Right atrium auricular region (tissue), 2 donors: ENCODE data around the gene ANKRD39. TPM values are rescaled to one million over a fixed set of nuclear protein-coding genes. Genes with fewer than 3 reads are reported as not detected.
A peak's percentile ranks its signal among the peaks of the same experiment; 100 is the strongest.

ENCODE experiments used
- DNase-seq: peaks from one replicate; pipeline ENCODE4 v3.0.0-alpha.2; 2019; ENCODE audit warnings: low spot score
- H3K27ac ChIP-seq, 2 donors: fragments of 200-600 bp; sonication (generic); 1 replicate in 1 of 2; 2 replicates in 1 of 2; pipeline ENCODE4 v1.5.1; 2016 to 2019
- H3K27me3 ChIP-seq, 2 donors: fragments of 200-600 bp; sonication (generic); one replicate each; pipeline versions ENCODE4 v1.5.1 to v1.6.0; 2017 to 2019
- H3K36me3 ChIP-seq: fragments of 200-600 bp; sonication (generic); one replicate; pipeline ENCODE4 v1.5.1; 2016
- H3K4me1 ChIP-seq, 2 donors: fragments of 200-600 bp; sonication (generic); one replicate each; pipeline versions ENCODE4 v1.5.1 to v1.6.0; 2017 to 2019
- H3K4me3 ChIP-seq, 2 donors: fragments of 200-600 bp; sonication (generic); 1 replicate in 1 of 2; 2 replicates in 1 of 2; pipeline ENCODE4 v1.5.1; 2017 to 2019; ENCODE audit warnings: mild to moderate bottlenecking in 1 of 2, moderate library complexity in 1 of 2
- H3K9me3 ChIP-seq, 2 donors: fragments of 200-600 bp; sonication (generic); one replicate each; pipeline ENCODE4 v1.5.1; 2019
- CTCF ChIP-seq, 2 donors: fragments of 200-600 bp; sonication (generic); IDR thresholded peaks; one replicate each; pipeline ENCODE4 v1.5.1; 2019; ENCODE audit warnings: antibody characterized with exemption in 2 of 2
- total RNA-seq, 2 donors: library from RNA; depleted of rRNA; stranded (reverse); fragments of >200 nt; gene quantifications; one replicate each; pipeline ENCODE4 v1.1.0, GENCODE V29; 2016

ANKRD39 gene
- total RNA-seq, 2 donors from 2014 or later = 8.7 to 12.2 TPM

- no peak overlapping the region for H3K4me3 ChIP-seq
- TF ChIP-seq CTCF (IDR thresholded peaks at IDR 0.05) = no peak
- no peaks in the 10 kb centered on the region for H3K36me3 ChIP-seq
- peaks cover 0 to 49% of the 10 kb centered on the region in 2 donors for H3K4me1 ChIP-seq
- H3K27me3 ChIP-seq = no peaks in the 10 kb centered on the region
- no peak for DNase-seq
- H3K9me3 ChIP-seq = no peaks in the 10 kb centered on the region
- peak overlapping the region; percentile 45 to 55 for H3K27ac ChIP-seq
Observed at GRCh38 chr2:96872591-96873349, 15.0 kb upstream of the ANKRD39 start.

GRCh38 chr2:96870626-96871255 is 12.9 kb upstream of the ANKRD39 start:
- TF ChIP-seq CTCF (IDR thresholded peaks at IDR 0.05) = no peak
- peak overlapping the region; percentile 91 to 98 for H3K4me3 ChIP-seq
- H3K9me3 ChIP-seq = no peaks in the 10 kb centered on the region
- peaks cover 0 to 69% of the 10 kb centered on the region in 2 donors for H3K4me1 ChIP-seq
- no peaks in the 10 kb centered on the region for H3K27me3 ChIP-seq
- H3K36me3 ChIP-seq = peaks cover 12% of the 10 kb centered on the region
- DNase-seq = no peak
- H3K27ac ChIP-seq = peak overlapping the region; percentile 98

- Histone ChIP-seq H3K9me3 (no peaks in the 10 kb centered on the region), H3K27ac (peak within 1 kb of the TSS; percentile 98), H3K4me3 (peak within 1 kb of the TSS; percentile 91 to 98), H3K27me3 (no peaks in the 10 kb centered on the region), H3K36me3 (peaks cover 19% of the 10 kb centered on the region), H3K4me1 (peaks cover 0 to 73% of the 10 kb centered on the region in 2 donors)
- DNase-seq = no peak
- TF ChIP-seq CTCF (IDR thresholded peaks at IDR 0.05) = no peak
Observed at GRCh38 chr2:96869822-96870625, 12.2 kb upstream of the ANKRD39 start, which contains the start of gene SEMA4C. TSS of gene SEMA4C (minus strand) at chr2:96870080. CDS start at chr2:96867886, 2,194 bp downstream.

GRCh38 chr2:96869281-96869821 is 11.5 kb upstream of the ANKRD39 start:
- Histone ChIP-seq H3K36me3 (peaks cover 26% of the 10 kb centered on the region), H3K27me3 (no peaks in the 10 kb centered on the region), H3K27ac (peak overlapping the region; percentile 98), H3K4me3 (peak overlapping the region; percentile 91 to 98), H3K4me1 (peaks cover 0 to 73% of the 10 kb centered on the region in 2 donors), H3K9me3 (no peaks in the 10 kb centered on the region)
- TF ChIP-seq CTCF (IDR thresholded peaks at IDR 0.05) = peak in 1 of 2 donors; percentile 47
- peak; percentile 84 for DNase-seq

GRCh38 chr2:96868555-96869280 is 10.9 kb upstream of the ANKRD39 start:
- H3K36me3 ChIP-seq = peaks cover 32% of the 10 kb centered on the region
- H3K27me3 ChIP-seq = no peaks in the 10 kb centered on the region

More at GRCh38 chr2:96868555-96869280, 10.9 kb upstream of the ANKRD39 start:
- peak; percentile 84 to 88 for TF ChIP-seq CTCF (IDR thresholded peaks at IDR 0.05)
- Histone ChIP-seq H3K4me3 (peak overlapping the region; percentile 91 to 98), H3K27ac (peak overlapping the region; percentile 98), H3K9me3 (no peaks in the 10 kb centered on the region), H3K4me1 (peaks cover 0 to 71% of the 10 kb centered on the region in 2 donors)
- DNase-seq = peak; percentile 92
